Measurements from ENCODE around the gene CCND1. TPM values are rescaled to one million over a fixed set of nuclear protein-coding genes. Genes with fewer than 3 reads are reported as not detected.
A peak's percentile ranks its signal among the peaks of the same experiment; 100 is the strongest.

CCND1 gene
- total and polyA plus RNA-seq, 9 of the 15 experiments (the other 6 are each of a cell fraction or from before 2014, with no cell fraction given): 0.04 to 23.3 (median 3.8) TPM

DNA sequence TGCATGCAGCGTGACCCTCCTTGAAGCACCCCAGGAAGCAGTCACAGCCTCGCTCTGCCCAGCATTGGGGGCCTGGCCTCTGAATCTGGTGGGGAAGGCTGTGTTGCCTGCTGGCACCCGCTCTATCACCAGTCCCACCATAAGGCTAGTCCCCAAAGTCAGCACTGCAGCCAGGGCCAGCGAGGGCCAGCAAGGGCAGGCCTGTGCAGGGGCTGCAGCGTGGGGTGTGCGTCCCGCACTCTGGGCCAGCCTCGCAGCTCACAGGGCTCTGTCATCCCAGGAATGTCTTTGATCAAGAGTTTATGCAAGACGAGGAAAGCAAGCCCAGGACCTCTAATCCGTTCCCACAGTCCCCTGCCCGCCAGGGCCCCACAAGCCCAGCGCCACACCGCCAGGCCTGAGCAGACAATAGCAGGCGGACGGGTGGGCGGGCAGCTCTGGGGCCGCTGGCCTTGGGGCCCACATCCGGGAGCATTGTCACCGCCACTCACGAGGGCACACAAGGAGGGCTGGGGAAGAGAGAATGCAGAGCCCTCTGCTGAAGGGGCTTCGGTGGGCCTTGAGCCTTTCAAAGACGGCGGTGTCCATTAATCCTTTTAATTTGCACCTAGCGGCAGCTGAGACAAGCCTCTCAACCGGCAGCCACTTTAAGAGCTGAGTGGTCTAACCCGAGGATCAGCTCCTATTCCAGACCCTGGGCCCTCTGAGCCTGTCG is 17.1 kb downstream of the CCND1 start:
- no peak overlapping the region for H2AFZ ChIP-seq (ENCODE audit: low read depth, low read length)
- H3K79me2 ChIP-seq (ENCODE audit: control insufficient read depth, insufficient read depth, low read length): no peaks in the 10 kb centered on the region
- TF ChIP-seq CREBBP (IDR thresholded peaks at IDR 0.05; ENCODE audit: low read depth, low read length): no peak
- TF ChIP-seq, protein P1, sequence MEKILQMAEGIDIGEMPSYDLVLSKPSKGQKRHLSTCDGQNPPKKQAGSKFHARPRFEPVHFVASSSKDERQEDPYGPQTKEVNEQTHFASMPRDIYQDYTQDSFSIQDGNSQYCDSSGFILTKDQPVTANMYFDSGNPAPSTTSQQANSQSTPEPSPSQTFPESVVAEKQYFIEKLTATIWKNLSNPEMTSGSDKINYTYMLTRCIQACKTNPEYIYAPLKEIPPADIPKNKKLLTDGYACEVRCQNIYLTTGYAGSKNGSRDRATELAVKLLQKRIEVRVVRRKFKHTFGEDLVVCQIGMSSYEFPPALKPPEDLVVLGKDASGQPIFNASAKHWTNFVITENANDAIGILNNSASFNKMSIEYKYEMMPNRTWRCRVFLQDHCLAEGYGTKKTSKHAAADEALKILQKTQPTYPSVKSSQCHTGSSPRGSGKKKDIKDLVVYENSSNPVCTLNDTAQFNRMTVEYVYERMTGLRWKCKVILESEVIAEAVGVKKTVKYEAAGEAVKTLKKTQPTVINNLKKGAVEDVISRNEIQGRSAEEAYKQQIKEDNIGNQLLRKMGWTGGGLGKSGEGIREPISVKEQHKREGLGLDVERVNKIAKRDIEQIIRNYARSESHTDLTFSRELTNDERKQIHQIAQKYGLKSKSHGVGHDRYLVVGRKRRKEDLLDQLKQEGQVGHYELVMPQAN (IDR thresholded peaks at IDR 0.05; ENCODE audit: borderline replicate concordance): no peak
- no peak for TF ChIP-seq CHD2 (IDR thresholded peaks at IDR 0.05; ENCODE audit: low read depth, low read length)
- TF ChIP-seq, protein P2, sequence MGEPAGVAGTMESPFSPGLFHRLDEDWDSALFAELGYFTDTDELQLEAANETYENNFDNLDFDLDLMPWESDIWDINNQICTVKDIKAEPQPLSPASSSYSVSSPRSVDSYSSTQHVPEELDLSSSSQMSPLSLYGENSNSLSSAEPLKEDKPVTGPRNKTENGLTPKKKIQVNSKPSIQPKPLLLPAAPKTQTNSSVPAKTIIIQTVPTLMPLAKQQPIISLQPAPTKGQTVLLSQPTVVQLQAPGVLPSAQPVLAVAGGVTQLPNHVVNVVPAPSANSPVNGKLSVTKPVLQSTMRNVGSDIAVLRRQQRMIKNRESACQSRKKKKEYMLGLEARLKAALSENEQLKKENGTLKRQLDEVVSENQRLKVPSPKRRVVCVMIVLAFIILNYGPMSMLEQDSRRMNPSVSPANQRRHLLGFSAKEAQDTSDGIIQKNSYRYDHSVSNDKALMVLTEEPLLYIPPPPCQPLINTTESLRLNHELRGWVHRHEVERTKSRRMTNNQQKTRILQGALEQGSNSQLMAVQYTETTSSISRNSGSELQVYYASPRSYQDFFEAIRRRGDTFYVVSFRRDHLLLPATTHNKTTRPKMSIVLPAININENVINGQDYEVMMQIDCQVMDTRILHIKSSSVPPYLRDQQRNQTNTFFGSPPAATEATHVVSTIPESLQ (CRISPR knock-in tag; IDR thresholded peaks at IDR 0.05): no peak
- TF ChIP-seq ZFP1 (CRISPR knock-in tag; IDR thresholded peaks at IDR 0.05): no peak
- TF ChIP-seq, protein P3, sequence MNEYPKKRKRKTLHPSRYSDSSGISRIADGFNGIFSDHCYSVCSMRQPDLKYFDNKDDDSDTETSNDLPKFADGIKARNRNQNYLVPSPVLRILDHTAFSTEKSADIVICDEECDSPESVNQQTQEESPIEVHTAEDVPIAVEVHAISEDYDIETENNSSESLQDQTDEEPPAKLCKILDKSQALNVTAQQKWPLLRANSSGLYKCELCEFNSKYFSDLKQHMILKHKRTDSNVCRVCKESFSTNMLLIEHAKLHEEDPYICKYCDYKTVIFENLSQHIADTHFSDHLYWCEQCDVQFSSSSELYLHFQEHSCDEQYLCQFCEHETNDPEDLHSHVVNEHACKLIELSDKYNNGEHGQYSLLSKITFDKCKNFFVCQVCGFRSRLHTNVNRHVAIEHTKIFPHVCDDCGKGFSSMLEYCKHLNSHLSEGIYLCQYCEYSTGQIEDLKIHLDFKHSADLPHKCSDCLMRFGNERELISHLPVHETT (CRISPR knock-in tag; conservative IDR thresholded peaks at IDR 0.05 in 1 of 2, IDR thresholded peaks at IDR 0.05 in 1 of 2): no peak
- no peak for TF ChIP-seq ZNF311 (CRISPR knock-in tag; IDR thresholded peaks at IDR 0.05)
- no peak for TF ChIP-seq YBX1 (IDR thresholded peaks at IDR 0.05)
- no peak for TF ChIP-seq ZNF347 (CRISPR knock-in tag; IDR thresholded peaks at IDR 0.05; ENCODE audit: low read depth)
- DNase-seq (ENCODE audit: extremely low read depth in 1 of 4, low spot score in 3 of 4): no peak
- no peaks in the 10 kb centered on the region for H3K9me3 ChIP-seq (replicated peaks; ENCODE audit: control insufficient read depth, insufficient read depth, low read depth, low read length)
- H3K27me3 ChIP-seq (ENCODE audit: control insufficient read depth in 2 of 2, insufficient read depth in 2 of 2, low read length in 2 of 2): peaks cover 0 to 11% of the 10 kb centered on the region in 2 experiments; a peak in 3 of 5 replicates
- no peak overlapping the region for H3K27ac ChIP-seq (ENCODE audit: extremely low read depth, low read depth, low read length)
- H3K4me1 ChIP-seq (replicated peaks in 1 of 2; ENCODE audit: control insufficient read depth in 2 of 2, insufficient read depth in 2 of 2, low read length in 2 of 2): peaks cover 0 to 17% of the 10 kb centered on the region in 2 experiments; a peak in 2 of 5 replicates
- POLR2A ChIA-PET: interaction anchor here (1.4 kb wide), 1 partner anchor 13 kb away, joined by 5 read pairs; no protein-coding TSS in a partner anchor
- FAIRE-seq: no peak
- intact Hi-C loops (cut with micrococcal nuclease): no loop called here
- H3K9me1 ChIP-seq (ENCODE audit: control insufficient read depth, insufficient read depth, low read length): no peaks in the 10 kb centered on the region
- H3K4me3 ChIP-seq: no peak overlapping the region
- H3K36me3 ChIP-seq (ENCODE audit: control insufficient read depth, insufficient read depth, low read length): no peaks in the 10 kb centered on the region
- no TSS peak for BruUV-seq (replicated peaks)
- WGBS (ENCODE audit: insufficient coverage, low coverage, missing lambda C conversion rate): 45% methylated on average over 23 of the region's 27 CpGs
- ATAC-seq: no peak
- H4K20me1 ChIP-seq (replicated peaks; ENCODE audit: control insufficient read depth, insufficient read depth, low read length): no peaks in the 10 kb centered on the region
- no peak overlapping the region for H3K4me2 ChIP-seq (ENCODE audit: insufficient read depth, low read length)
- peak overlapping the region in 1 of 2 experiments; percentile 28; a peak in 1 of 4 replicates for H3K9ac ChIP-seq (ENCODE audit: insufficient read depth in 1 of 2, low read depth in 2 of 2, low read length in 2 of 2)
- CTCF ChIA-PET (ENCODE audit: low intra/inter-chr PET ratio): interaction anchor here (0.5 kb wide), 1 partner anchor 411 kb away, joined by 3 read pairs; no protein-coding TSS in a partner anchor
- in situ Hi-C loops (cut with MboI): loop anchor here (25.0 kb wide), 2 partner anchors 821 to 1021 kb away; partner anchors contain the start of gene CPT1A
